IMR-90 (cell line): Measurements from ENCODE around the gene EFHD1. TPM values are rescaled to one million over a fixed set of nuclear protein-coding genes. Genes with fewer than 3 reads are reported as not detected.

ENCODE experiments used
- ATAC-seq: fragments of 200-7000 bp; cut with Tn5 transposase; 2 replicates; pipeline ENCODE4 v1.9.1; 2020; ENCODE audit warnings: low read depth, mild to moderate bottlenecking, moderate library complexity
- BruUV-seq: library from RNA; stranded (reverse); fragments of 400-500 nt; replicated peaks from 2 replicates; lab custom pipeline; 2021; lab: Mats Ljungman, UMichigan
- CTCF ChIA-PET: fragments of 300-600 bp; formaldehyde crosslinking; extraction: SDS; loops from one replicate; lab custom pipeline; 2021; ENCODE audit warnings: antibody characterized with exemption; lab: Yijun Ruan, JAX
- POLR2A ChIA-PET: fragments of 300-600 bp; sonication (Branson Sonifier 250); formaldehyde crosslinking; loops from one replicate; lab custom pipeline; 2022; ENCODE audit warnings: antibody characterized with exemption; ENCODE audit not compliant: unreplicated experiment; lab: Charles Lee
- DNase-seq: peaks from one replicate; pipeline ENCODE4 v3.0.0; 2013
- H2AFZ ChIP-seq: replicated peaks from 2 replicates; pipeline ENCODE3; 2013; ENCODE audit warnings: low read length, mild to moderate bottlenecking; ENCODE audit not compliant: poor library complexity
- H2AK5ac ChIP-seq: 2 replicates; pipeline ENCODE4 v1.6.1; 2013; ENCODE audit warnings: low read depth, low read length, inconsistent platforms
- H2AK9ac ChIP-seq: replicated peaks from 2 replicates; pipeline ENCODE3; 2013; ENCODE audit warnings: mild to moderate bottlenecking, low read depth, low read length, moderate library complexity; ENCODE audit not compliant: poor library complexity
- H2BK120ac ChIP-seq: 2 replicates; pipeline ENCODE4 v1.6.1; 2013; ENCODE audit warnings: low read depth, low read length, inconsistent platforms
- H2BK15ac ChIP-seq: 3 replicates; pipeline ENCODE4 v1.6.1; 2013; ENCODE audit warnings: low read depth, low read length, inconsistent platforms
- H2BK20ac ChIP-seq: 2 replicates; pipeline ENCODE4 v1.6.1; 2013; ENCODE audit warnings: low read depth, mild to moderate bottlenecking, inconsistent platforms, low read length, moderate library complexity
- H2BK5ac ChIP-seq: 2 replicates; pipeline ENCODE4 v1.6.1; 2013; ENCODE audit warnings: mild to moderate bottlenecking, low read depth, low read length, inconsistent platforms; ENCODE audit not compliant: poor library complexity, severe bottlenecking
- H3K14ac ChIP-seq: replicated peaks from 2 replicates; pipeline ENCODE4 v1.6.1; 2013; ENCODE audit warnings: low read depth, low read length, inconsistent platforms
- H3K18ac ChIP-seq: 2 replicates; pipeline ENCODE4 v1.6.1; 2013; ENCODE audit warnings: low read depth, low read length, control low read depth
- H3K23ac ChIP-seq: 2 replicates; pipeline ENCODE4 v1.6.1; 2013; ENCODE audit warnings: low read depth, low read length, inconsistent platforms
- H3K27ac ChIP-seq: 2 replicates; pipeline ENCODE4 v1.5.1; 2013; ENCODE audit warnings: mild to moderate bottlenecking, control low read depth, low read length; ENCODE audit not compliant: insufficient read depth
- H3K27me3 ChIP-seq: 2 replicates; pipeline ENCODE4 v1.6.1; 2013; ENCODE audit warnings: low read length; ENCODE audit not compliant: control insufficient read depth, insufficient read depth
- H3K36me3 ChIP-seq: 2 replicates; pipeline ENCODE4 v1.6.1; 2013; ENCODE audit warnings: low read length, mixed read lengths; ENCODE audit not compliant: control insufficient read depth, insufficient read depth
- H3K4ac ChIP-seq: 2 replicates; pipeline ENCODE4 v1.6.1; 2013; ENCODE audit warnings: low read depth, low read length, inconsistent platforms
- H3K4me1 ChIP-seq: 2 replicates; pipeline ENCODE4 v1.6.1; 2013; ENCODE audit warnings: low read length, mixed read lengths; ENCODE audit not compliant: control insufficient read depth, insufficient read depth
- H3K4me2 ChIP-seq: 2 replicates; pipeline ENCODE4 v1.6.1; 2013; ENCODE audit warnings: low read depth, mild to moderate bottlenecking, control low read depth, low read length, moderate library complexity
- H3K4me3 ChIP-seq: 2 replicates; pipeline ENCODE4 v1.5.1; 2013; ENCODE audit warnings: low read depth, mild to moderate bottlenecking, control low read depth, low read length, moderate library complexity; ENCODE audit not compliant: insufficient read depth
- H3K56ac ChIP-seq: 2 replicates; pipeline ENCODE4 v1.6.1; 2013; ENCODE audit warnings: low read length, inconsistent platforms; ENCODE audit not compliant: insufficient read depth; ENCODE audit errors: extremely low read depth
- H3K79me1 ChIP-seq, 2 experiments: 2 replicates each; pipeline ENCODE4 v1.6.1; 2013; ENCODE audit warnings: low read length in 2 of 2, inconsistent platforms in 1 of 2, low read depth in 1 of 2
- H3K9ac ChIP-seq: 2 replicates; pipeline ENCODE4 v1.6.1; 2013; ENCODE audit warnings: low read depth, low read length, control low read depth
- H3K9me1 ChIP-seq: 2 replicates; pipeline ENCODE4 v1.6.1; 2013; ENCODE audit warnings: low read length, inconsistent platforms; ENCODE audit not compliant: insufficient read depth
- H3K9me3 ChIP-seq: 2 replicates; pipeline ENCODE4 v1.6.1; 2013; ENCODE audit warnings: low read length; ENCODE audit not compliant: control insufficient read depth, insufficient read depth
- H4K20me1 ChIP-seq: 2 replicates; pipeline ENCODE4 v1.6.1; 2013; ENCODE audit warnings: low read length, inconsistent platforms; ENCODE audit not compliant: insufficient read depth
- H4K5ac ChIP-seq: 2 replicates; pipeline ENCODE4 v1.6.1; 2013; ENCODE audit warnings: mild to moderate bottlenecking, low read depth, low read length, control low read depth
- H4K8ac ChIP-seq, 2 experiments: 2 replicates each; pipeline ENCODE4 v1.6.1; 2013; ENCODE audit warnings: low read depth in 2 of 2, low read length in 2 of 2, control low read depth in 1 of 2, inconsistent platforms in 1 of 2
- H4K91ac ChIP-seq: 2 replicates; pipeline ENCODE4 v1.6.1; 2013; ENCODE audit warnings: low read depth, low read length, inconsistent platforms; ENCODE audit not compliant: insufficient read depth
- BHLHE40 ChIP-seq: fragments of 150-350 bp; IDR thresholded peaks from 2 replicates; pipeline ENCODE4 v1.6.1; 2016; ENCODE audit warnings: mild to moderate bottlenecking, low read depth, low read length
- ELK1 ChIP-seq: fragments of 150-350 bp; IDR thresholded peaks from 2 replicates; pipeline ENCODE4 v1.6.1; 2016; ENCODE audit warnings: low read depth, mild to moderate bottlenecking, low read length, moderate library complexity, borderline replicate concordance
- MAFK ChIP-seq: IDR thresholded peaks from 2 replicates; pipeline ENCODE4 v1.6.1; 2012; ENCODE audit warnings: low read depth, low read length, improper control_type of control experiment
- MAZ ChIP-seq: IDR thresholded peaks from 2 replicates; pipeline ENCODE4 v1.6.1; 2012; ENCODE audit warnings: low read depth, mild to moderate bottlenecking, low read length, improper control_type of control experiment, moderate library complexity, borderline replicate concordance
- RAD21 ChIP-seq: IDR thresholded peaks from 2 replicates; pipeline ENCODE4 v1.6.1; 2012; ENCODE audit warnings: low read length, improper control_type of control experiment
- RFX5 ChIP-seq: IDR thresholded peaks from 2 replicates; pipeline ENCODE4 v1.8.0; 2012; ENCODE audit warnings: low read depth, mild to moderate bottlenecking, low read length, moderate library complexity
- SMC3 ChIP-seq: fragments of 150-350 bp; IDR thresholded peaks from 2 replicates; pipeline ENCODE4 v1.6.1; 2016; ENCODE audit warnings: low read depth, mild to moderate bottlenecking, antibody characterized with exemption, low read length, moderate library complexity
- WGBS, 2 experiments: methylation state at CpG; one replicate each; pipeline versions ENCODE4 v1.1.5 to v1.1.7; 2013; ENCODE audit warnings: missing lambda C conversion rate in 2 of 2; ENCODE audit not compliant: insufficient read length in 1 of 2; ENCODE audit errors: extremely low coverage in 2 of 2; 5-methylcytosine and 5-hydroxymethylcytosine counted together
- dilution Hi-C: fragments of 300-500 bp; cut with HindIII; formaldehyde crosslinking; loops from one replicate; pipeline ENCODE4 v1.14.3; 2018; ENCODE audit warnings: low sequenced_read_pairs; ENCODE audit not compliant: unreplicated experiment
- in situ Hi-C: fragments of 300-500 bp; cut with MboI; formaldehyde crosslinking; loops from 3 replicates; pipeline ENCODE4 v1.14.3; 2019; ENCODE audit warnings: low sequenced_read_pairs, inconsistent platforms, mixed read lengths
- intact Hi-C: fragments of 100-400 bp; cut with micrococcal nuclease; formaldehyde crosslinking; loops from 2 replicates; pipeline ENCODE4 v1.10.0; 2022
- polyA plus RNA-seq, 3 experiments: library from polyadenylated mRNA; depleted of rRNA; stranded (reverse); fragments of >200 nt; gene quantifications; 2 replicates each; pipeline ENCODE4 v1.2.3, GENCODE V29; 2012; ENCODE audit warnings: low replicate concordance in 1 of 3
- total RNA-seq: library from RNA; depleted of rRNA; stranded (reverse); fragments of >200 nt; gene quantifications from 2 replicates; pipeline ENCODE4 v1.2.3, GENCODE V29; 2012

Gene EFHD1
- total and polyA plus RNA-seq, 2 of the 4 experiments (the other 2 are of a cell fraction), result 0.27 TPM; not detected in 1

- H3K56ac ChIP-seq, result no peak overlapping the region
- no peak overlapping the region for H2BK5ac ChIP-seq
- H3K9me3 ChIP-seq, result no peaks in the 10 kb centered on the region
- intact Hi-C loops (no loop called here), in situ Hi-C loops (no loop called here), dilution Hi-C loops (no loop called here)
- no peak overlapping the region for H3K9ac ChIP-seq
- no peak for ATAC-seq
- no peak overlapping the region for H2BK20ac ChIP-seq
- H2AFZ ChIP-seq, result no peak overlapping the region
- no peaks in the 10 kb centered on the region for H4K20me1 ChIP-seq
- DNase-seq, result no peak
- POLR2A ChIA-PET, result no interaction called here
- no peak overlapping the region for H2AK9ac ChIP-seq
- H3K27ac ChIP-seq, result no peak overlapping the region
- H3K18ac ChIP-seq, result no peak overlapping the region
- no peak overlapping the region for H3K14ac ChIP-seq
- 0 out of 2 replicates have a peak, but pooled peaks cover 3% of the 10 kb centered on the region for H3K9me1 ChIP-seq
- no peak overlapping the region for H3K23ac ChIP-seq
- peaks cover 4% of the 10 kb centered on the region for H3K27me3 ChIP-seq
- no peak overlapping the region for H4K5ac ChIP-seq
- TF ChIP-seq MAZ, result no peak
- TF ChIP-seq RFX5, result no peak
- TF ChIP-seq BHLHE40, result no peak
- no peak for TF ChIP-seq ELK1
- TF ChIP-seq SMC3, result no peak
- no peak for TF ChIP-seq RAD21
- no peak for TF ChIP-seq MAFK
- no peak overlapping the region for H4K8ac ChIP-seq
- H3K79me1 ChIP-seq, result no peaks in the 10 kb centered on the region
- H2BK120ac ChIP-seq, result no peak overlapping the region
- no peak overlapping the region for H3K4me2 ChIP-seq
- no peak overlapping the region for H2AK5ac ChIP-seq
- CTCF ChIA-PET, result interaction anchor here (0.6 kb wide), 1 partner anchor 13 kb away, joined by 3 read pairs; no protein-coding TSS in a partner anchor
- H3K4me1 ChIP-seq, result no peaks in the 10 kb centered on the region
- 67% methylated on average over 1 of the region's 4 CpGs; no CpG with 5 or more reads in 1 of the 2 experiments for WGBS, 2 experiments
- no peak overlapping the region for H2BK15ac ChIP-seq
- no peak overlapping the region for H3K4me3 ChIP-seq
- no TSS peak for BruUV-seq
- H3K36me3 ChIP-seq, result no peaks in the 10 kb centered on the region
- no peak overlapping the region for H4K91ac ChIP-seq
- H3K4ac ChIP-seq, result no peak overlapping the region
Measured at GRCh38 chr2:232598293-232598692, 35.1 kb upstream of the EFHD1 start.
